H9 (cell line): ENCODE data around the gene ENG. TPM values are rescaled to one million over a fixed set of nuclear protein-coding genes. Genes with fewer than 3 reads are reported as not detected.

Source experiments
- DNase-seq: peaks from one replicate; pipeline ENCODE4 v3.0.0-alpha.2; 2017
- H2AFZ ChIP-seq: one replicate; pipeline ENCODE4 v1.6.1; 2013; ENCODE audit warnings: mild to moderate bottlenecking, low read length, control low read depth, moderate library complexity
- H2AK5ac ChIP-seq: 2 replicates; pipeline ENCODE4 v1.6.1; 2013; ENCODE audit warnings: low read length, control low read depth, mixed read lengths; ENCODE audit not compliant: insufficient read length
- H2BK120ac ChIP-seq: one replicate; pipeline ENCODE4 v1.6.1; 2013; ENCODE audit warnings: low read depth, mild to moderate bottlenecking, low read length, control low read depth, inconsistent platforms; ENCODE audit not compliant: poor library complexity, severe bottlenecking
- H2BK12ac ChIP-seq: 2 replicates; pipeline ENCODE4 v1.6.1; 2013; ENCODE audit warnings: low read length, control low read depth, mixed read lengths, low read depth; ENCODE audit not compliant: insufficient read length
- H2BK15ac ChIP-seq: 2 replicates; pipeline ENCODE4 v1.6.1; 2013; ENCODE audit warnings: low read depth, low read length, control low read depth
- H2BK20ac ChIP-seq: one replicate; pipeline ENCODE4 v1.6.1; 2013; ENCODE audit warnings: low read depth, mild to moderate bottlenecking, low read length, control low read depth, inconsistent platforms; ENCODE audit not compliant: poor library complexity, severe bottlenecking
- H2BK5ac ChIP-seq: 2 replicates; pipeline ENCODE4 v1.6.1; 2013; ENCODE audit warnings: low read length, control low read depth, mixed read lengths; ENCODE audit not compliant: insufficient read length
- H3K14ac ChIP-seq: 2 replicates; pipeline ENCODE4 v1.6.1; 2013; ENCODE audit warnings: low read length, control low read depth; ENCODE audit not compliant: insufficient read depth
- H3K18ac ChIP-seq: 2 replicates; pipeline ENCODE4 v1.6.1; 2013; ENCODE audit warnings: low read depth, mild to moderate bottlenecking, mixed read lengths, low read length, control low read depth; ENCODE audit not compliant: insufficient read length
- H3K23ac ChIP-seq: 2 replicates; pipeline ENCODE4 v1.6.1; 2013; ENCODE audit warnings: low read length, control low read depth, mixed read lengths, low read depth; ENCODE audit not compliant: insufficient read length
- H3K23me2 ChIP-seq: 2 replicates; pipeline ENCODE4 v1.6.1; 2013; ENCODE audit warnings: low read depth, mild to moderate bottlenecking, mixed read lengths, low read length, control low read depth; ENCODE audit not compliant: insufficient read length, poor library complexity, severe bottlenecking
- H3K27ac ChIP-seq: 2 replicates; pipeline ENCODE4 v1.5.1; 2013; ENCODE audit warnings: low read length, control low read depth, mixed read lengths, low read depth; ENCODE audit not compliant: insufficient read length
- H3K27me3 ChIP-seq: 2 replicates; pipeline ENCODE4 v1.6.1; 2013; ENCODE audit warnings: low read length, control low read depth, inconsistent platforms; ENCODE audit not compliant: insufficient read depth
- H3K4ac ChIP-seq: 2 replicates; pipeline ENCODE4 v1.6.1; 2013; ENCODE audit warnings: low read depth, mild to moderate bottlenecking, control low read depth, inconsistent platforms, low read length, moderate library complexity
- H3K4me1 ChIP-seq: 2 replicates; pipeline ENCODE4 v1.6.1; 2013; ENCODE audit warnings: low read length, control low read depth, inconsistent platforms; ENCODE audit not compliant: insufficient read depth
- H3K4me2 ChIP-seq: 2 replicates; pipeline ENCODE4 v1.6.1; 2013; ENCODE audit warnings: low read length, control low read depth, mixed read lengths; ENCODE audit not compliant: insufficient read length, insufficient read depth
- H3K56ac ChIP-seq: 2 replicates; pipeline ENCODE4 v1.6.1; 2013; ENCODE audit warnings: low read depth, mild to moderate bottlenecking, mixed read lengths, low read length, control low read depth; ENCODE audit not compliant: insufficient read length
- H3K79me1 ChIP-seq: 2 replicates; pipeline ENCODE4 v1.6.1; 2013; ENCODE audit warnings: low read depth, mild to moderate bottlenecking, moderate library complexity, low read length, control low read depth, inconsistent platforms; ENCODE audit not compliant: insufficient read depth, poor library complexity, severe bottlenecking
- H3K79me2 ChIP-seq: 2 replicates; pipeline ENCODE4 v1.6.1; 2013; ENCODE audit warnings: low read length, control low read depth, inconsistent platforms; ENCODE audit not compliant: insufficient read depth
- H3K9ac ChIP-seq: 2 replicates; pipeline ENCODE4 v1.6.1; 2013; ENCODE audit warnings: low read length, control low read depth, mixed read lengths; ENCODE audit not compliant: insufficient read length; ENCODE audit errors: extremely low read depth
- H3K9me3 ChIP-seq: one replicate; pipeline ENCODE4 v1.6.1; 2013; ENCODE audit warnings: low read depth, low read length, inconsistent platforms; ENCODE audit not compliant: control insufficient read depth
- H3T11ph ChIP-seq: one replicate; pipeline ENCODE4 v1.6.1; 2013; ENCODE audit warnings: mild to moderate bottlenecking, low read length, control low read depth, inconsistent platforms
- H4K20me1 ChIP-seq: one replicate; pipeline ENCODE4 v1.6.1; 2013; ENCODE audit not compliant: control insufficient read depth, insufficient read length, insufficient read depth
- H4K5ac ChIP-seq: 2 replicates; pipeline ENCODE4 v1.6.1; 2013; ENCODE audit warnings: low read depth, mild to moderate bottlenecking, mixed read lengths, low read length, control low read depth; ENCODE audit not compliant: insufficient read length
- H4K8ac ChIP-seq: replicated peaks from 2 replicates; pipeline ENCODE4 v1.6.1; 2013; ENCODE audit warnings: low read length, control low read depth, mixed read lengths, low read depth; ENCODE audit not compliant: insufficient read length
- H4K91ac ChIP-seq: 2 replicates; pipeline ENCODE4 v1.6.1; 2013; ENCODE audit warnings: low read depth, mild to moderate bottlenecking, moderate library complexity, mixed read lengths, low read length, control low read depth; ENCODE audit not compliant: insufficient read length
- H3K27ac Mint-ChIP-seq, 3 experiments: 2 replicates in 2 of 3; 3 replicates in 1 of 3; pipeline ENCODE4 v1.8.0; 2020 to 2021; ENCODE audit warnings: mixed read lengths in 3 of 3, mild to moderate bottlenecking in 1 of 3, moderate library complexity in 1 of 3
- H3K27me3 Mint-ChIP-seq: 2 replicates; pipeline ENCODE4 v1.8.0; 2021; ENCODE audit warnings: low read depth, mild to moderate bottlenecking, moderate library complexity, mixed read lengths
- H3K36me3 Mint-ChIP-seq, 3 experiments: 2 replicates in 2 of 3; 3 replicates in 1 of 3; pipeline ENCODE4 v1.8.0; 2020 to 2021; ENCODE audit warnings: low read depth in 3 of 3, mixed read lengths in 3 of 3; ENCODE audit not compliant: insufficient read depth in 1 of 3
- H3K4me1 Mint-ChIP-seq, 2 experiments: 2 replicates each; pipeline ENCODE4 v1.8.0; 2020; ENCODE audit warnings: mixed read lengths in 2 of 2
- H3K4me3 Mint-ChIP-seq, 2 experiments: 2 replicates in 1 of 2; 3 replicates in 1 of 2; pipeline ENCODE4 v1.8.0; 2020 to 2021; ENCODE audit warnings: mild to moderate bottlenecking in 2 of 2, mixed read lengths in 2 of 2, moderate library complexity in 1 of 2
- H3K9me3 Mint-ChIP-seq, 2 experiments: 2 replicates in 1 of 2; 3 replicates in 1 of 2; pipeline ENCODE4 v1.8.0; 2020; ENCODE audit warnings: mild to moderate bottlenecking in 2 of 2, mixed read lengths in 2 of 2, moderate library complexity in 1 of 2
- CTCF ChIP-seq: fragments of 200-600 bp; sonication (generic); conservative IDR thresholded peaks from 3 replicates; pipeline ENCODE4 v1.8.0; 2021; ENCODE audit warnings: antibody characterized with exemption, mild to moderate bottlenecking
- WGBS: extraction: QIAGEN DNeasy Blood & Tissue Kit; methylation state at CpG from one replicate; pipeline ENCODE4 v1.1.7; 2013; ENCODE audit warnings: missing lambda C conversion rate, low lambda C conversion rate, mixed read lengths; ENCODE audit not compliant: insufficient read length; ENCODE audit errors: extremely low coverage; 5-methylcytosine and 5-hydroxymethylcytosine counted together
- total RNA-seq: library from RNA; stranded (reverse); gene quantifications from 2 replicates; pipeline ENCODE4 v1.2.1, GENCODE V29; 2021

Gene ENG
- total RNA-seq, 1 experiment from 2014 or later: 2.1 TPM

GRCh38 chr9:127769929-127770582 lies 84.4 kb downstream of the ENG start:
- Histone ChIP-seq H3K18ac (no peak overlapping the region), H3T11ph (no peak overlapping the region), H3K23ac (no peak overlapping the region), H4K5ac (no peak overlapping the region), H3K23me2 (peaks cover 6% of the 10 kb centered on the region), H2AK5ac (no peak overlapping the region), H3K79me2 (no peaks in the 10 kb centered on the region), H2BK120ac (no peak overlapping the region), H3K4ac (no peak overlapping the region), H3K56ac (no peak overlapping the region), H2BK20ac (no peak overlapping the region), H2BK15ac (no peak overlapping the region), H4K91ac (no peak overlapping the region), H2AFZ (no peak overlapping the region), H3K4me2 (peak overlapping the region; percentile 64), H3K9ac (no peak overlapping the region), H3K14ac (no peak overlapping the region), H4K8ac (no peak overlapping the region), H3K27me3 (no peaks in the 10 kb centered on the region), H3K27ac (no peak overlapping the region), H3K9me3 (no peaks in the 10 kb centered on the region), H2BK5ac (no peak overlapping the region), H4K20me1 (no peaks in the 10 kb centered on the region), H3K4me1 (peaks cover 8% of the 10 kb centered on the region), H2BK12ac (no peak overlapping the region), H3K79me1 (no peaks in the 10 kb centered on the region)
- Mint-ChIP-seq H3K4me3 (peak overlapping the region; percentile 74 to 87; a peak in 4 of 5 replicates), H3K27me3 (peaks cover 7% of the 10 kb centered on the region), H3K36me3 (no peaks in the 10 kb centered on the region), H3K4me1 (peaks cover 28 to 34% of the 10 kb centered on the region in 2 experiments), H3K9me3 (no peaks in the 10 kb centered on the region; a peak in 1 of 5 replicates), H3K27ac (peak overlapping the region in 1 of 3 experiments; percentile 12; a peak in 1 of 7 replicates)
- no peak for DNase-seq
- WGBS: no CpG with 5 or more reads among the region's 4 CpGs
- no peak for TF ChIP-seq CTCF
